KMS-11 (cell line): ENCODE data around the gene PRPSAP1.

ENCODE experiments used
- H2AFZ ChIP-seq: fragments of 200-600 bp; sonication (generic); 2 replicates; pipeline ENCODE4 v1.6.1; 2016; ENCODE audit warnings: antibody characterized with exemption, mixed run types, low read depth
- H3K27ac ChIP-seq: fragments of 200-600 bp; sonication (generic); 2 replicates; pipeline ENCODE4 v1.6.1; 2016; ENCODE audit warnings: mild to moderate bottlenecking, mixed run types
- H3K27me3 ChIP-seq: fragments of 200-600 bp; sonication (generic); 2 replicates; pipeline ENCODE4 v1.6.1; 2017; ENCODE audit warnings: mild to moderate bottlenecking, low read depth, mixed run types, moderate library complexity; ENCODE audit not compliant: insufficient read depth
- H3K36me3 ChIP-seq: fragments of 200-600 bp; sonication (generic); 2 replicates; pipeline ENCODE4 v1.6.1; 2017; ENCODE audit warnings: mild to moderate bottlenecking, mixed run types; ENCODE audit not compliant: insufficient read depth
- H3K4me1 ChIP-seq: fragments of 200-600 bp; sonication (generic); 2 replicates; pipeline ENCODE4 v1.6.1; 2016; ENCODE audit warnings: mild to moderate bottlenecking, low read depth, mixed run types; ENCODE audit not compliant: poor library complexity, severe bottlenecking
- H3K4me2 ChIP-seq: fragments of 200-600 bp; sonication (generic); 2 replicates; pipeline ENCODE4 v1.7.0; 2016; ENCODE audit warnings: mild to moderate bottlenecking, mixed run types
- H3K4me3 ChIP-seq: fragments of 200-600 bp; sonication (generic); IDR thresholded peaks from 2 replicates; pipeline ENCODE4 v1.6.1; 2017; ENCODE audit warnings: low read depth, low read length, mixed read lengths; ENCODE audit not compliant: insufficient read depth
- H3K79me2 ChIP-seq: fragments of 200-600 bp; sonication (generic); 2 replicates; pipeline ENCODE4 v1.6.1; 2016; ENCODE audit warnings: low read depth, mixed run types; ENCODE audit not compliant: insufficient read depth
- H3K9ac ChIP-seq: fragments of 200-600 bp; sonication (generic); 2 replicates; pipeline ENCODE4 v1.6.1; 2016; ENCODE audit warnings: mild to moderate bottlenecking, mixed run types
- H4K20me1 ChIP-seq: fragments of 200-600 bp; sonication (generic); 2 replicates; pipeline ENCODE4 v1.6.1; 2016; ENCODE audit warnings: mild to moderate bottlenecking, mixed run types; ENCODE audit not compliant: insufficient read depth
- CTCF ChIP-seq: fragments of 200-600 bp; sonication (generic); conservative IDR thresholded peaks from 2 replicates; pipeline ENCODE4 v1.6.1; 2017; ENCODE audit warnings: low read depth, mild to moderate bottlenecking, antibody characterized with exemption, low read length, moderate library complexity, mixed read lengths

The PRPSAP1 gene

GRCh38 chr17:76326306-76326705, 27.4 kb downstream of the PRPSAP1 start:
- no peak overlapping the region for H3K27ac ChIP-seq
- H2AFZ ChIP-seq = no peak overlapping the region
- H3K4me3 ChIP-seq = no peak overlapping the region
- no peak overlapping the region for H3K9ac ChIP-seq
- H3K4me1 ChIP-seq = no peaks in the 10 kb centered on the region
- H3K4me2 ChIP-seq = no peak overlapping the region
- H3K27me3 ChIP-seq = no peaks in the 10 kb centered on the region
- no peaks in the 10 kb centered on the region for H3K36me3 ChIP-seq
- H4K20me1 ChIP-seq = no peaks in the 10 kb centered on the region
- H3K79me2 ChIP-seq = no peaks in the 10 kb centered on the region
- no peak for TF ChIP-seq CTCF

- no peak for TF ChIP-seq CTCF
- H3K27me3 ChIP-seq = no peaks in the 10 kb centered on the region
- H3K79me2 ChIP-seq = no peaks in the 10 kb centered on the region
- no peaks in the 10 kb centered on the region for H4K20me1 ChIP-seq
- no peaks in the 10 kb centered on the region for H3K36me3 ChIP-seq
- no peak overlapping the region for H3K4me2 ChIP-seq
- H3K4me3 ChIP-seq = no peak overlapping the region
- H3K27ac ChIP-seq = no peak overlapping the region
- H3K4me1 ChIP-seq = no peaks in the 10 kb centered on the region
- H3K9ac ChIP-seq = no peak overlapping the region
- H2AFZ ChIP-seq = no peak overlapping the region
Measured at GRCh38 chr17:76318586-76318985, 35.1 kb downstream of the PRPSAP1 start.

GRCh38 chr17:76317535-76317934, 36.2 kb downstream of the PRPSAP1 start:
- Histone ChIP-seq H3K36me3 (no peaks in the 10 kb centered on the region), H3K79me2 (no peaks in the 10 kb centered on the region), H3K4me1 (no peaks in the 10 kb centered on the region), H4K20me1 (no peaks in the 10 kb centered on the region), H3K9ac (no peak overlapping the region), H3K27ac (no peak overlapping the region), H3K4me3 (no peak overlapping the region), H3K27me3 (no peaks in the 10 kb centered on the region), H2AFZ (no peak overlapping the region), H3K4me2 (no peak overlapping the region)
- no peak for TF ChIP-seq CTCF

DNA sequence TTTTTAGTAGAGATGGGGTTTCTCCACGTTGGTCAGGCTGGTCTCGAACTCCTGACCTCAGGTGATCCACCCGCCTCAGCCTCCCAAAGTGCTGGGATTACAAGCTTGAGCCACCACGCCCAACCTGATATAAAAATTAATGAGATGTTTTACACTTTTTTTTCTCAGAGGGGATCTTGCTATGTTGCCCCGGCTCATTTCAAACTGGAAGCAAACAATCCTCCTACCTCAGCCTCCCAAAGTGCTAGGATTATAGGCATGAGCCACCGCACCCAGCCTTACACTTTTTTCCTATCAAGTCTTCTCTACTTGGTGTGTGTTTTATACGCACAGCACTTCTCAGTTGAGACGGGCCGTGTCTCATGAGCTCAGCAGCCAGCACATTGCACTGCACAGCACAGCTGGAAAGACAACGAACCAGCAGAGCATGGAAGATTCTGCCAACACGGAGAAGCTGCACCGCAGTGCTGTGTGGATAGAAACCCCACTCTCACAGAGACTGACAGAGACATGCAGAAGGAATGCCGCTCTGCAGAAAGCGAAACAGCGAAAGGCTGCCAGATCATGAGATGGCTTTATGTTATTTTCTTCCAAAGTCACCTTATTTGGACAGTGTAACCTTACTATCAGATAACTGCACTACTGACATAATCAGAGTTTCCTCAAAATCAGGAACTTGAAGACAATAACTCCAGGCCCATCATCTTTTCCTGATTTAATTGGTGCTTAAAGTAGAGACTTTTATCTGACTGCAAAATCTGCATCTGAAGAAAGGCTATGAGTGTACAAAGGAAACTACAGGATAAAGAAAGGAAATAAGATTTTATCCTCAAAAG, 39.1 kb downstream of the PRPSAP1 start:
- H3K27ac ChIP-seq = no peak overlapping the region
- no peaks in the 10 kb centered on the region for H3K36me3 ChIP-seq
- H4K20me1 ChIP-seq = no peaks in the 10 kb centered on the region
- H3K79me2 ChIP-seq = no peaks in the 10 kb centered on the region
- no peak overlapping the region for H3K4me2 ChIP-seq
- no peak overlapping the region for H3K9ac ChIP-seq
- no peak for TF ChIP-seq CTCF
- no peaks in the 10 kb centered on the region for H3K4me1 ChIP-seq
- H2AFZ ChIP-seq = no peak overlapping the region
- no peaks in the 10 kb centered on the region for H3K27me3 ChIP-seq
- no peak overlapping the region for H3K4me3 ChIP-seq
